Epidermal melanocyte (primary cell): ENCODE results near the gene INTS6.

Source experiments
- DNase-seq: peaks from one replicate; pipeline ENCODE4 v3.0.0; 2011; ENCODE audit warnings: low spot score; ENCODE audit not compliant: insufficient read length

INTS6 gene

GRCh38 chr13:51346397-51346796 is 106.4 kb downstream of the INTS6 start:
- no peak for DNase-seq

- DNase-seq: no peak
Measured at GRCh38 chr13:51343475-51343874, 109.4 kb downstream of the INTS6 start.

GRCh38 chr13:51342706-51343105 is 110.1 kb downstream of the INTS6 start:
- no peak for DNase-seq

GRCh38 chr13:51341791-51342190 is 111.0 kb downstream of the INTS6 start:
- DNase-seq: no peak

GRCh38 chr13:51341232-51341631 is 111.6 kb downstream of the INTS6 start:
- no peak for DNase-seq

GRCh38 chr13:51339952-51340732 is 112.7 kb downstream of the INTS6 start:
- DNase-seq: no peak

- no peak for DNase-seq
Measured at GRCh38 chr13:51339354-51339753, 113.5 kb downstream of the INTS6 start, which contains the start of gene SERPINE3. SERPINE3 (plus strand) TSS chr13:51339691; CDS start chr13:51341092, 1,401 bp downstream.

GRCh38 chr13:51336746-51337145 is 116.1 kb downstream of the INTS6 start:
- DNase-seq: no peak

- no peak for DNase-seq
Measured at GRCh38 chr13:51333826-51334225, 119.0 kb downstream of the INTS6 start.

GRCh38 chr13:51333421-51333820 is 119.4 kb downstream of the INTS6 start:
- DNase-seq: no peak

- no peak for DNase-seq
Measured at GRCh38 chr13:51332566-51333361, 120.1 kb downstream of the INTS6 start.

GRCh38 chr13:51331354-51331861 is 121.4 kb downstream of the INTS6 start:
- DNase-seq: no peak

GRCh38 chr13:51330791-51331190 is 122.0 kb downstream of the INTS6 start:
- no peak for DNase-seq

- DNase-seq: no peak
Measured at GRCh38 chr13:51329606-51330005, 123.2 kb downstream of the INTS6 start.

- no peak for DNase-seq
Measured at GRCh38 chr13:51328488-51328887, 124.3 kb downstream of the INTS6 start.

- no peak for DNase-seq
Measured at GRCh38 chr13:51327961-51328360, 124.9 kb downstream of the INTS6 start.

- DNase-seq: no peak
Measured at GRCh38 chr13:51326777-51327176, 126.1 kb downstream of the INTS6 start.

- DNase-seq: no peak
Measured at GRCh38 chr13:51325837-51326236, 127.0 kb downstream of the INTS6 start.

- DNase-seq: no peak
Measured at GRCh38 chr13:51324714-51325420, 128.0 kb downstream of the INTS6 start.

- DNase-seq: no peak
Measured at GRCh38 chr13:51323824-51324511, 128.9 kb downstream of the INTS6 start.

- DNase-seq: no peak
Measured at GRCh38 chr13:51322826-51323225, 130.0 kb downstream of the INTS6 start.
